NB4 (cell line): ENCODE data around the gene PDIA5.

Experiments used
- DNase-seq: peaks from one replicate; pipeline ENCODE4 v3.0.0; 2010; ENCODE audit warnings: low read depth
- H3K4me3 ChIP-seq: one replicate; pipeline ENCODE4 v1.5.1; 2011; ENCODE audit warnings: mild to moderate bottlenecking, low read depth, low read length, moderate library complexity
- MYC ChIP-seq: IDR thresholded peaks from 2 replicates; pipeline ENCODE4 v1.6.1; 2011; ENCODE audit warnings: low read depth, low read length
- POLR2A ChIP-seq: IDR thresholded peaks from 2 replicates; pipeline ENCODE4 v1.6.1; 2011; ENCODE audit warnings: mild to moderate bottlenecking; ENCODE audit not compliant: insufficient read length; ENCODE audit errors: extremely low read depth
- TF ChIP-seq, protein P1 (sequence below): IDR thresholded peaks from one replicate; pipeline ENCODE4 v1.5.1; 2012; ENCODE audit warnings: low read depth, low read length
- TF ChIP-seq, protein P2 (sequence below): IDR thresholded peaks from 2 replicates; pipeline ENCODE4 v1.6.1; 2011; ENCODE audit warnings: low read depth, low read length

Gene PDIA5

DNA sequence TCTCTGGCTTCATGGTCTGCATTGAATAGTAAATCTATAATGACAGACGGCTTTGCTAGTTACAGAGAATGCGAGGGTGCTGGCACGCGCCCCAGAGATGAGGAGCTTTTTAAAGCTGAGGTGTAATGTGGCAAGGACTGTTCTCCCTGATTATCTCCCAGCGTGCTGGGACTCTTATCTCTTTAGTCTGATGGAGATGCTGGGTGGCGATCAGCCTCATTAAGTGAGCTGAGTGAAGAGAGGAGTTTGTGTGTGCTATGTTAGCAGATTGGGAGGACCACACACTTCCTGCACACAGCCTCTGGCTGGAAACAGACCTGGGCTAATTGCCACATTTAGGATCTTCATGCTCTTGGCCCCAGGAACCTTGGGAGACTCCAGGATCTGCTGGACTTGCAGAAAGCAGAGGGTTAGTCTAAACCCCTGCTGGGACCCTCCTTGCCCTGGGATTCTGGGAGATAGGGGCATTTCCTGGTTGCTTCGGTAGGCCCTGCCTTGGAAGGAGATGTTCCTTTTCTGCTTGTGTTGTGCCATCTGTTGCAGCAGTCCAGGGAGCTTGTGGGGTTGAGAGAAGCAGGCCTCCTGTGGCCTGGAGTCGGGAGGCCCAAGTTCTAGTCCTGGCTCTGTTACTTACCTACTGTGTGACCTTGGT, 15.0 kb downstream of the PDIA5 start:
- TF ChIP-seq, protein P1, sequence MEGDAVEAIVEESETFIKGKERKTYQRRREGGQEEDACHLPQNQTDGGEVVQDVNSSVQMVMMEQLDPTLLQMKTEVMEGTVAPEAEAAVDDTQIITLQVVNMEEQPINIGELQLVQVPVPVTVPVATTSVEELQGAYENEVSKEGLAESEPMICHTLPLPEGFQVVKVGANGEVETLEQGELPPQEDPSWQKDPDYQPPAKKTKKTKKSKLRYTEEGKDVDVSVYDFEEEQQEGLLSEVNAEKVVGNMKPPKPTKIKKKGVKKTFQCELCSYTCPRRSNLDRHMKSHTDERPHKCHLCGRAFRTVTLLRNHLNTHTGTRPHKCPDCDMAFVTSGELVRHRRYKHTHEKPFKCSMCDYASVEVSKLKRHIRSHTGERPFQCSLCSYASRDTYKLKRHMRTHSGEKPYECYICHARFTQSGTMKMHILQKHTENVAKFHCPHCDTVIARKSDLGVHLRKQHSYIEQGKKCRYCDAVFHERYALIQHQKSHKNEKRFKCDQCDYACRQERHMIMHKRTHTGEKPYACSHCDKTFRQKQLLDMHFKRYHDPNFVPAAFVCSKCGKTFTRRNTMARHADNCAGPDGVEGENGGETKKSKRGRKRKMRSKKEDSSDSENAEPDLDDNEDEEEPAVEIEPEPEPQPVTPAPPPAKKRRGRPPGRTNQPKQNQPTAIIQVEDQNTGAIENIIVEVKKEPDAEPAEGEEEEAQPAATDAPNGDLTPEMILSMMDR, result no peak
- TF ChIP-seq MYC (no peak), POLR2A (no peak)
- TF ChIP-seq, protein P2, sequence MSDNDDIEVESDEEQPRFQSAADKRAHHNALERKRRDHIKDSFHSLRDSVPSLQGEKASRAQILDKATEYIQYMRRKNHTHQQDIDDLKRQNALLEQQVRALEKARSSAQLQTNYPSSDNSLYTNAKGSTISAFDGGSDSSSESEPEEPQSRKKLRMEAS, result no peak
- DNase-seq, result no peak
- H3K4me3 ChIP-seq, result no peak overlapping the region

DNA sequence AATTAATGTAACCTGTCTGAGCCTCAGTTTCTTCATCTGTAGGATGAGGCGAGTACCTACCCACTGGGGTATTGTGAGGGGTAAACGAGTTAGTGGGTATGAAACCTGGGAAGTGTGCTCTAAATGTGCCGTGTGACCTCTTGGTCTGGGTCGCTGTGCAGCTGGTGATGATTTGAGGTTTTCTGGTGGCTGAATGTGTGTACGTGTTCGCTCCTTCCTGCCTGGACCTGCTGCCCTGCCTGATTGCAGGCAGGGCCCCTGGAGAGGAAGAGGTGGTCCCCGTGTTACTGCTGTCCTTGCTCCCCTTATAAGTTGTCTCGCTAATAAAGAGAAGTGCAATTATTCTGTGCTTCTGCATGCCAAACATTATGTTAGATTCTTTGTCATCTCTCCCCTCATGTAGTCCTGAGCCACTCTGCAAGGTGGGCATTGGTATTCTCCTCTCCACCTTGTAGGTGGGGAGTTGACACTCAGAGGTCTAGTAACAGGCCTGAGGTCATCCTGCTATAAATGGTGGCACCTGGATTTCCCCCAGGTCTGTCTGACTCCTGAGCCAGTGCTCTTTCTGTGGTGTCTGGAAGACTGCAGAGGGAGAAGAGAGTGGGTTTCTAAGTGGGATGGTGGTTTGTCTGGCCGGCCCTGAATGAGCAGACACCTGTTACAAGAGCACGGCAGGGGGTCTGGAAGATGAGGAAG, 15.7 kb downstream of the PDIA5 start:
- H3K4me3 ChIP-seq, result no peak overlapping the region
- TF ChIP-seq POLR2A (no peak), MYC (no peak)
- TF ChIP-seq, protein P2, result no peak
- TF ChIP-seq, protein P1, result no peak
- peak; percentile 41 for DNase-seq

DNA sequence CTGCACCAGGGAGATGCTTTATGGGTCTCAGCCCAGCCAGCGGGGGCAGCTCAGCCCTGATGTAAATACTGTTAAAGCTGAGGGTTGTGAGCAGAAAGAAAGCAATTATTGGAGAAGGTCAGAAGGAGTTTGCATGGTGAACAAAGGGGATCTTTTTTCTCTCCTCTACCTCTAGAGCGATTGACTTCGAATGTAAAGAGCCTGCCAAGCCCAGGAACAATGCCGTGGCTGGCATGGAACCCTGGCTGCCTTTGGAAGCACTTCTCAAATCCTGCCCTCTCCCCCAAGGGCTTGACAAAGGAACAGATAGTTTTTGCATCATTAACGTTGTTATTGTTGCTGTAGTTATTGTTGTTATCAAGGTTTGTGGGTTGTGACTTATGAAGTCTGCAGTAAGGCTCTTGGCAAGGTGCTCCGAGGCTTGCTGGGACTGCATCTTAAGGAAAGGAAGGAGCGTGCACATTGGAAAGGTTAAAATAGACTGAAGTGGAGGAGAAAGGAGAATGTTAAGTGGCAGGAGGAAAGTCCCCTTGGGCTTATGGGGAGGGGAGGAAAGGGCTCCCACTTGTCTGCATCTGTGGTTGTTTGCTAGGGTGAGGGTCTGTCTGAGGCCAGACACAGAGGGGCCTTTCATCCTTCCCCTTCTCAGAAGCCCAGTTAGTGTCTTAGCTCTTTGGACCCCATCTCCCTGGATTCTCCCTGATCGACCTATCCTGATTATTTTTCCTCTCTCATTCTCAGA, 16.7 kb downstream of the PDIA5 start:
- TF ChIP-seq MYC, result no peak
- TF ChIP-seq POLR2A, result no peak
- TF ChIP-seq, protein P1, result no peak
- TF ChIP-seq, protein P2, result no peak
- H3K4me3 ChIP-seq, result no peak overlapping the region

DNA sequence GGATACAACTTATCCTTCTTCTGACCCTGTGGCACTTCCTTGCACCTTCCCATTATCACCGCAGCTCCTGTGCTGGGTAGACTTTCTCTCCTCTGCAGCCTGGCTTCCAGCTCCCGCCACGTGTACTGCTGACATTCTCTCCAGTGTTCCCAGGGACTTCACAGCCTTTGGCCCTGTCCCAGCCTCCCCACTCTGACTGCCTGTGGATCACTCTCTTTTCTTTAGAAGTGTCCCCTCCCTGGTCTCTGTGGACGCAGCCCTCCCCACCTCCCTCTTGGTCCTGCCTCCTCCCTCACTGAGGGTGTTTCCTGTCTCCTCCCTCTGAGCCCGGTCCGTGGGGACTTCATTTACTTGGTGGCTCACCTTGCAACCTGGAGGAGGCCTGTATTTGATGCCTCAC, 17.4 kb downstream of the PDIA5 start:
- DNase-seq, result no peak
- H3K4me3 ChIP-seq, result no peak overlapping the region
- TF ChIP-seq, protein P1, result no peak
- TF ChIP-seq MYC, result no peak
- TF ChIP-seq, protein P2, result no peak

More for the DNA sequence above, 16.7 kb downstream of the PDIA5 start:
- DNase-seq, result no peak

DNA sequence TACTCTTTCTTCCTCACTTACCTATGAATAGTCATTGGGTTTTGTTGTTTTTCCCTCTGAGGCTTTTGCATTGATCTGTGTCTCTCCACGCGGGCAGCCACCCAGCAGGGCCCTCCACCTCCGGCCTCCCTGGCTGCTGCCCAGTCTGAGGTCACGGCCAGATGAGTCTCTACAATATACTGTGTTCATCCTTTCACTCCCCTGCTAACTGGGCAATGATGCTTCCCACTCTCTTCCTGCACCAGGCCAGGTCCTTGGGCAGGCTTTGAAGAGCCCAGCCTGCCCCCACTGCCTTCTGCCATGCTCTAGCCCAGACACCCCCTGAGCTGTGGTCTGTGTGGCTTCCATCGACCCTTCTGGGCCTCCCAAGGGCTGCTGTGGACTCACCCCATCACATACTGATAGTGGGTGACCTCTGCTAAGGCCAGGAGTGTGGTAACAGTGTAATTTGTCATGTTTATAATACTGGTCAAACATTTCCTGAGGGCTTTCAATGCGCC, 18.0 kb downstream of the PDIA5 start:
- no peak overlapping the region for H3K4me3 ChIP-seq
- TF ChIP-seq POLR2A (no peak), MYC (no peak)
- TF ChIP-seq, protein P2, result no peak
- TF ChIP-seq, protein P1, result no peak
- peak; percentile 30 for DNase-seq
